ENCODE data around the gene CAP2.

GRCh38 chr6:17599877-17600526 lies 206.6 kb downstream of the CAP2 start, which contains the start of gene FAM8A1:
- TF ChIP-seq POLR2A (IDR thresholded peaks at IDR 0.05) (peak in 1 of 2 donors; percentile 80), CTCF (IDR thresholded peaks at IDR 0.05) (peak; percentile 37 to 75 (median 53))
